ENCODE results near the gene EIPR1.

GRCh38 chr2:3332133-3332532, 45.5 kb downstream of the EIPR1 start:
- TF ChIP-seq CTCF (IDR thresholded peaks at IDR 0.05; ENCODE audit: insufficient read depth, low read depth, low read length) (no peak), EZH2 (IDR thresholded peaks at IDR 0.05; ENCODE audit: insufficient read depth, low read length) (no peak)
